NCI-H1436 (cell line): Measurements from ENCODE around the gene RAB31.

Source experiments
- DNase-seq: peaks from one replicate; lab custom pipeline; 2025; lab: John Stamatoyannopoulos, UW

RAB31 gene

GRCh38 chr18:9714266-9715087 lies 6.4 kb downstream of the RAB31 start:
- no peak for DNase-seq

- DNase-seq = no peak
Measured at GRCh38 chr18:9715088-9715343, 6.9 kb downstream of the RAB31 start.

GRCh38 chr18:9715978-9716774 lies 8.1 kb downstream of the RAB31 start:
- DNase-seq = no peak

GRCh38 chr18:9716780-9717563 lies 8.9 kb downstream of the RAB31 start:
- DNase-seq = no peak

GRCh38 chr18:9719421-9719981 lies 11.4 kb downstream of the RAB31 start:
- DNase-seq = no peak

- no peak for DNase-seq
Measured at GRCh38 chr18:9720327-9720726, 12.2 kb downstream of the RAB31 start.

- DNase-seq = no peak
Measured at GRCh38 chr18:9721893-9722550, 13.9 kb downstream of the RAB31 start.

GRCh38 chr18:9722691-9723090 lies 14.6 kb downstream of the RAB31 start:
- DNase-seq = no peak

- DNase-seq = no peak
Measured at GRCh38 chr18:9724797-9725585, 16.9 kb downstream of the RAB31 start.

GRCh38 chr18:9726175-9726574 lies 18.1 kb downstream of the RAB31 start:
- no peak for DNase-seq

- DNase-seq = no peak
Measured at GRCh38 chr18:9726936-9727335, 18.8 kb downstream of the RAB31 start.

GRCh38 chr18:9730786-9731185 lies 22.7 kb downstream of the RAB31 start:
- DNase-seq = no peak

- no peak for DNase-seq
Measured at GRCh38 chr18:9731380-9731779, 23.3 kb downstream of the RAB31 start.

GRCh38 chr18:9732031-9732430 lies 23.9 kb downstream of the RAB31 start:
- no peak for DNase-seq

- no peak for DNase-seq
Measured at GRCh38 chr18:9734189-9734588, 26.1 kb downstream of the RAB31 start.

- DNase-seq = no peak
Measured at GRCh38 chr18:9735238-9735637, 27.1 kb downstream of the RAB31 start.

GRCh38 chr18:9735879-9736278 lies 27.8 kb downstream of the RAB31 start:
- no peak for DNase-seq

GRCh38 chr18:9736286-9736835 lies 28.3 kb downstream of the RAB31 start:
- DNase-seq = no peak

GRCh38 chr18:9737006-9737405 lies 28.9 kb downstream of the RAB31 start:
- DNase-seq = no peak

GRCh38 chr18:9737472-9738121 lies 29.5 kb downstream of the RAB31 start:
- DNase-seq = peak; percentile 48
